Measurements from ENCODE around the gene TLR9.
A peak's percentile ranks its signal among the peaks of the same experiment; 100 is the strongest.

- TF ChIP-seq POLR2A (IDR thresholded peaks at IDR 0.05; ENCODE audit: low read depth, low read length) (no peak), POLR2AphosphoS5 (IDR thresholded peaks at IDR 0.05; ENCODE audit: low read depth, low read length) (0 out of 2 replicates have a peak, but pooled peaks have one; percentile 18), TAF1 (IDR thresholded peaks at IDR 0.05; ENCODE audit: borderline replicate concordance, low read depth, low read length) (no peak)
Observed at GRCh38 chr3:52231502-52232278, 6.2 kb upstream of the TLR9 start.

Measured in GM12892 (cell line).